Mucosa of rectum (tissue), 2 donors: Measurements from ENCODE around the gene SLC25A48.
A peak's percentile ranks its signal among the peaks of the same experiment; 100 is the strongest.

ENCODE experiments used
- H3K27ac ChIP-seq, 2 donors: one replicate each; pipeline ENCODE4 v1.7.0; 2013; ENCODE audit warnings: inconsistent platforms in 2 of 2, low read depth in 2 of 2, low read length in 2 of 2
- H3K27me3 ChIP-seq, 2 donors: one replicate each; pipeline ENCODE4 v1.7.0; 2013; ENCODE audit warnings: low read length in 2 of 2; ENCODE audit not compliant: control insufficient read depth in 2 of 2, insufficient read depth in 2 of 2
- H3K36me3 ChIP-seq, 2 donors: one replicate each; pipeline ENCODE4 v1.7.0; 2013; ENCODE audit warnings: low read length in 2 of 2; ENCODE audit not compliant: control insufficient read depth in 2 of 2, insufficient read depth in 2 of 2
- H3K4me1 ChIP-seq, 2 donors: one replicate each; pipeline ENCODE4 v1.7.0; 2013; ENCODE audit warnings: low read length in 2 of 2, mild to moderate bottlenecking in 1 of 2; ENCODE audit not compliant: control insufficient read depth in 2 of 2, insufficient read depth in 2 of 2
- H3K4me3 ChIP-seq, 2 donors: one replicate each; pipeline ENCODE4 v1.7.0; 2013; ENCODE audit warnings: low read length in 2 of 2
- H3K9ac ChIP-seq, 2 donors: one replicate each; pipeline ENCODE4 v1.7.0; 2013; ENCODE audit warnings: low read length in 2 of 2, low read depth in 1 of 2, mild to moderate bottlenecking in 1 of 2
- H3K9me3 ChIP-seq, 2 donors: one replicate each; pipeline ENCODE4 v1.7.0; 2013; ENCODE audit warnings: low read length in 2 of 2; ENCODE audit not compliant: control insufficient read depth in 2 of 2
- donor health status: healthy.
- donor health status: Normal muscosa, but diverticular disease.

SLC25A48 gene

GRCh38 chr5:135867599-135867998, 33.1 kb downstream of the SLC25A48 start:
- H3K9ac ChIP-seq, result no peak overlapping the region
- H3K36me3 ChIP-seq, result no peaks in the 10 kb centered on the region
- no peak overlapping the region for H3K4me3 ChIP-seq
- peaks cover 20 to 29% of the 10 kb centered on the region in 2 donors for H3K4me1 ChIP-seq
- no peaks in the 10 kb centered on the region for H3K9me3 ChIP-seq
- H3K27ac ChIP-seq, result no peak overlapping the region
- H3K27me3 ChIP-seq, result no peaks in the 10 kb centered on the region

GRCh38 chr5:135868681-135869080, 34.2 kb downstream of the SLC25A48 start:
- Histone ChIP-seq H3K27ac (peak overlapping the region; percentile 49 to 60), H3K4me3 (no peak overlapping the region), H3K9me3 (no peaks in the 10 kb centered on the region), H3K9ac (no peak overlapping the region), H3K4me1 (peaks cover 20 to 29% of the 10 kb centered on the region in 2 donors), H3K27me3 (no peaks in the 10 kb centered on the region), H3K36me3 (no peaks in the 10 kb centered on the region)

- H3K27ac ChIP-seq, result peak overlapping the region; percentile 55 to 75
- H3K27me3 ChIP-seq, result no peaks in the 10 kb centered on the region
- peaks cover 20 to 29% of the 10 kb centered on the region in 2 donors for H3K4me1 ChIP-seq
- H3K36me3 ChIP-seq, result no peaks in the 10 kb centered on the region
- no peaks in the 10 kb centered on the region for H3K9me3 ChIP-seq
- peak overlapping the region in 1 of 2 donors; percentile 37 for H3K4me3 ChIP-seq
- no peak overlapping the region for H3K9ac ChIP-seq
These were observed 34.8 kb downstream of the SLC25A48 start for GRCh38 chr5:135869276-135869675.

GRCh38 chr5:135869935-135870334, 35.5 kb downstream of the SLC25A48 start:
- peak overlapping the region in 1 of 2 donors; percentile 37 for H3K4me3 ChIP-seq
- peak overlapping the region; percentile 55 to 75 for H3K27ac ChIP-seq
- H3K36me3 ChIP-seq, result no peaks in the 10 kb centered on the region
- no peak overlapping the region for H3K9ac ChIP-seq
- H3K9me3 ChIP-seq, result no peaks in the 10 kb centered on the region
- peaks cover 20 to 29% of the 10 kb centered on the region in 2 donors for H3K4me1 ChIP-seq
- no peaks in the 10 kb centered on the region for H3K27me3 ChIP-seq

GRCh38 chr5:135871268-135871915, 36.9 kb downstream of the SLC25A48 start:
- Histone ChIP-seq H3K27ac (no peak overlapping the region), H3K9me3 (no peaks in the 10 kb centered on the region), H3K4me3 (no peak overlapping the region), H3K9ac (no peak overlapping the region), H3K36me3 (no peaks in the 10 kb centered on the region), H3K4me1 (peaks cover 20 to 29% of the 10 kb centered on the region in 2 donors), H3K27me3 (no peaks in the 10 kb centered on the region)

GRCh38 chr5:135873831-135874230, 39.4 kb downstream of the SLC25A48 start:
- Histone ChIP-seq H3K27me3 (no peaks in the 10 kb centered on the region), H3K36me3 (no peaks in the 10 kb centered on the region), H3K4me1 (peaks cover 8 to 15% of the 10 kb centered on the region in 2 donors), H3K9ac (no peak overlapping the region), H3K4me3 (no peak overlapping the region), H3K9me3 (no peaks in the 10 kb centered on the region), H3K27ac (no peak overlapping the region)

GRCh38 chr5:135874461-135874860, 40.0 kb downstream of the SLC25A48 start:
- H3K27me3 ChIP-seq, result peaks cover 0 to 3% of the 10 kb centered on the region in 2 donors
- no peak overlapping the region for H3K27ac ChIP-seq
- H3K9ac ChIP-seq, result no peak overlapping the region
- no peak overlapping the region for H3K4me3 ChIP-seq
- no peaks in the 10 kb centered on the region for H3K9me3 ChIP-seq
- H3K36me3 ChIP-seq, result no peaks in the 10 kb centered on the region
- H3K4me1 ChIP-seq, result peaks cover 5 to 12% of the 10 kb centered on the region in 2 donors

GRCh38 chr5:135875567-135875966, 41.1 kb downstream of the SLC25A48 start:
- peaks cover 0 to 3% of the 10 kb centered on the region in 2 donors for H3K27me3 ChIP-seq
- no peaks in the 10 kb centered on the region for H3K9me3 ChIP-seq
- no peaks in the 10 kb centered on the region for H3K36me3 ChIP-seq
- peaks cover 0 to under 1% of the 10 kb centered on the region in 2 donors for H3K4me1 ChIP-seq
- H3K4me3 ChIP-seq, result no peak overlapping the region
- H3K9ac ChIP-seq, result no peak overlapping the region
- no peak overlapping the region for H3K27ac ChIP-seq

GRCh38 chr5:135876146-135876545, 41.7 kb downstream of the SLC25A48 start:
- no peak overlapping the region for H3K27ac ChIP-seq
- no peaks in the 10 kb centered on the region for H3K4me1 ChIP-seq
- H3K27me3 ChIP-seq, result peaks cover 0 to 3% of the 10 kb centered on the region in 2 donors
- no peak overlapping the region for H3K4me3 ChIP-seq
- no peak overlapping the region for H3K9ac ChIP-seq
- no peaks in the 10 kb centered on the region for H3K36me3 ChIP-seq
- no peaks in the 10 kb centered on the region for H3K9me3 ChIP-seq

- Histone ChIP-seq H3K27me3 (peaks cover 0 to 4% of the 10 kb centered on the region in 2 donors), H3K9ac (no peak overlapping the region)
These were observed 43.2 kb downstream of the SLC25A48 start for GRCh38 chr5:135877570-135878155.

More at GRCh38 chr5:135877570-135878155, 43.2 kb downstream of the SLC25A48 start:
- Histone ChIP-seq H3K36me3 (no peaks in the 10 kb centered on the region), H3K4me1 (no peaks in the 10 kb centered on the region), H3K9me3 (no peaks in the 10 kb centered on the region), H3K27ac (no peak overlapping the region), H3K4me3 (no peak overlapping the region)
